IPS-20b (cell line): Measurements from ENCODE around the gene SNAI3.

ENCODE experiments used
- H3K27ac ChIP-seq: one replicate; pipeline ENCODE4 v1.5.1; 2013; ENCODE audit warnings: low read length
- H3K27me3 ChIP-seq: 2 replicates; pipeline ENCODE4 v1.6.1; 2013; ENCODE audit warnings: mild to moderate bottlenecking, low read length, inconsistent platforms; ENCODE audit not compliant: insufficient read depth
- H3K36me3 ChIP-seq: 2 replicates; pipeline ENCODE4 v1.6.1; 2013; ENCODE audit warnings: low read depth, mild to moderate bottlenecking, inconsistent platforms, low read length, moderate library complexity; ENCODE audit not compliant: insufficient read depth
- H3K4me1 ChIP-seq: 2 replicates; pipeline ENCODE4 v1.6.1; 2013; ENCODE audit warnings: mild to moderate bottlenecking, control low read depth, inconsistent platforms, low read length, moderate library complexity; ENCODE audit not compliant: insufficient read depth
- H3K4me3 ChIP-seq: 2 replicates; pipeline ENCODE4 v1.5.1; 2013; ENCODE audit warnings: mild to moderate bottlenecking, low read length, inconsistent platforms
- H3K9ac ChIP-seq: 2 replicates; pipeline ENCODE4 v1.6.1; 2013; ENCODE audit warnings: low read depth, mild to moderate bottlenecking, inconsistent platforms, low read length, moderate library complexity
- H3K9me3 ChIP-seq: 2 replicates; pipeline ENCODE4 v1.6.1; 2013; ENCODE audit warnings: mild to moderate bottlenecking, low read depth, low read length, inconsistent platforms; ENCODE audit not compliant: insufficient read depth

SNAI3 gene

GRCh38 chr16:88719267-88719932, 33.1 kb upstream of the SNAI3 start:
- peaks cover 44% of the 10 kb centered on the region for H3K36me3 ChIP-seq
- H3K4me1 ChIP-seq = no peaks in the 10 kb centered on the region
- H3K27me3 ChIP-seq = no peaks in the 10 kb centered on the region
- no peak overlapping the region for H3K9ac ChIP-seq
- no peak overlapping the region for H3K27ac ChIP-seq
- no peak overlapping the region for H3K4me3 ChIP-seq
- no peaks in the 10 kb centered on the region for H3K9me3 ChIP-seq

DNA sequence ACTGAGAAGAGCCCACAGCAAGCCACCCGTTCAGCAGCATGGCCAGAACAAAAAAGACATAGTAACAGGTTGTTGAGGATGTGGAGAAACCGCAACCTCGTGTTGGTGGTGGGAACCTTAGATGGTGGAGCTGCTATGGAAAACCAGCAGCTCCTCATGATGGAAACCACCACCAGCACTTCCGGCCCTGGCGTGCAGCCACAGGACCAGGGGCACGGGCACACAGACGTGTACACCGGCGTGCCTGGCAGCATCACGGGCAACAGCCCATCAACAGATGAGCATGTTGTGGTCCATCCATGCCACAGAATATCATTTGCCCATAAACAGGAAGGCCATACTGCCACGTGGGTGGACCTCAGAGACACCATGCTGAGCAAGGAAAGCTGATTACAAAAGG, 31.9 kb upstream of the SNAI3 start:
- peaks cover 44% of the 10 kb centered on the region for H3K36me3 ChIP-seq
- H3K4me1 ChIP-seq = no peaks in the 10 kb centered on the region
- no peak overlapping the region for H3K27ac ChIP-seq
- no peaks in the 10 kb centered on the region for H3K27me3 ChIP-seq
- H3K4me3 ChIP-seq = no peak overlapping the region
- no peak overlapping the region for H3K9ac ChIP-seq
- H3K9me3 ChIP-seq = no peaks in the 10 kb centered on the region

GRCh38 chr16:88716601-88717001, 30.3 kb upstream of the SNAI3 start:
- H3K36me3 ChIP-seq = peaks cover 39% of the 10 kb centered on the region
- no peaks in the 10 kb centered on the region for H3K9me3 ChIP-seq
- H3K4me3 ChIP-seq = no peak overlapping the region

GRCh38 chr16:88716201-88716600, 29.9 kb upstream of the SNAI3 start:
- Histone ChIP-seq H3K9me3 (no peaks in the 10 kb centered on the region), H3K27me3 (no peaks in the 10 kb centered on the region), H3K9ac (no peak overlapping the region), H3K36me3 (peaks cover 39% of the 10 kb centered on the region), H3K27ac (no peak overlapping the region), H3K4me3 (no peak overlapping the region), H3K4me1 (no peaks in the 10 kb centered on the region)

More at GRCh38 chr16:88716601-88717001, 30.3 kb upstream of the SNAI3 start:
- Histone ChIP-seq H3K27ac (no peak overlapping the region), H3K27me3 (no peaks in the 10 kb centered on the region), H3K9ac (no peak overlapping the region), H3K4me1 (no peaks in the 10 kb centered on the region)

DNA sequence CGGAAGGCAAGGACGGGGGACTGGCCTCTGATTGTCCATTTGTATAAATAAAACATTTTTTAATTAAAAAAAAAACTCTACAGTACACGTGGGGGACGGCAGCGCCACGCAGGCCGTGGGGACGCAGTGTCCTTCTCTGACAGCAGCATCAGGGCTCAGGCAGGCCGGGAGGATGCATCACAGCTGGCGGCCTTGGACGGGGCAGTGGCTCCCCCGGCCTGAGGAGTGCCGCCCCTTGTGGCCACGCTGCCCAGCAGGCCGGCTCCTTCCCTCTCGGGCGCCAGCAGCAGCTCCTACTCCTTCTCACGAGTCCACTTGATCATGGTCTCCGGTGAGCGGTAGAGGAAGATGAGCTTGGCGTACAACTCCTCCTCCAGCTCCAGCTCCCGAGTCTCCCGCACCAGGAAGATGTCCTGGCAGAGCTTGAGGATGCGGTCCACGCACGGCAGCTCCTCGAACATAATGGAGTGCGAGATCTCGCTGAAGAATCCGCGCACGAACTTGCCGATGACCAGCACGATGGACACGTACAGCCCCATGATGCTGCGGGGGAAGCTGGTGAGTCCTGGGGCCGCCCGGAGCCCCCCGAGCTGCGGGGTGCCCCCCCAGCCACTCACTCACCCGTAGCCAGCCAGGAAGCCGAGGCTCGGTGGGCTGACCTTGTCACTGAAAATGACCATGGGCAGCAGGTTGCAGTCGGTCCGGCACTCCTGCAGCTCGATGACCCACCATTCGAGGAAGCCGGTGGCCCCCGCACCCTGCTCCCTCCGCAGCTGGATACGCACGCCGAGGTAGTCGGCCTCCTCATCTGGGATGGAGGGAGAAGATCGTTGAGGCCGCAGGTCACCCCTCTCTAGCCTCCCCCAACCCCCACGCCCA, 29.2 kb upstream of the SNAI3 start:
- Histone ChIP-seq H3K27ac (no peak overlapping the region), H3K27me3 (no peaks in the 10 kb centered on the region), H3K36me3 (peaks cover 39% of the 10 kb centered on the region), H3K9ac (no peak overlapping the region), H3K9me3 (no peaks in the 10 kb centered on the region), H3K4me3 (no peak overlapping the region), H3K4me1 (no peaks in the 10 kb centered on the region)

DNA sequence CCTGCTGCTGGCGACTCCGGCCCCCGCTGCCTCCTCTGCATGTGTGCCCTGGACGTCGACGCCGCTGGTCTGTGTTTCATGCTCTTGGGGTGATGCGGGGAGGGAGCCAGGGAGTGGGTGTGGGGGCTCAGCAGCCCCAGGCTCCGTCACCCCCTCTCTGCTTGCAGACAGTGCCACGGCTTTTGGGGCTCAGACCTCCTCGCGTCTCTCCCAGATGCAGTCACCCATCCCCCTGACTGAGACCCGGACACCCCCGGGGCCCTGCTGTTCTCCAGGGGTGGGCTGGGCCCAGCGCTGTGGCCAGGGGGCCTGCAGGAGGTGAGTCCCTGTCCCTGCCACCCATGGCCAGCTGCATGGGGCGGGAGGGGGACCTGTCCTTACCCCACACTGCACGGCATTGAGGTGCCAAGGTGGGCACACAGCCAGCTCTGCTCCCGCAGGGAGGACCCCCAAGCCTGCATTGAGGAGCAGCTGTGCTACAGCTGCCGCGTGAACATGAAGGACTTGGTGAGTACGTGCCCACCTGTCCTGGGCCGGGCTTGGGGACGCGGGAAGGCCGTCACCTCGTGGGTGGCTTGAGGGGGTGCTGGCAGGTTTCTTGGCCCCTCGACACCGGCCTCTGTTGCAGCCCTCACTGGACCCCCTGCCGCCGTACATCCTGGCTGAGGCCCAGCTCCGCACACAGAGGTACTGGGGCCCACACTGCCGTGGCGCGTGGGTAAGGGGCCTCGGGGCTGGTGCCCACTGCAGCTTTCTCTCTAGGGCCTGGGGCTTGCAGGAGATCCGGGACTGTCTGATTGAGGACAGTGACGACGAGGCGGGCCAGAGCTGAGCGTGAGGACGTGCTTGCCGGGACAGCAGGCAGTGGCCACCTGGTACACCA, 28.4 kb upstream of the SNAI3 start:
- no peaks in the 10 kb centered on the region for H3K27me3 ChIP-seq
- peaks cover 39% of the 10 kb centered on the region for H3K36me3 ChIP-seq

GRCh38 chr16:88713568-88714419, 27.5 kb upstream of the SNAI3 start:
- Histone ChIP-seq H3K27me3 (no peaks in the 10 kb centered on the region), H3K9me3 (no peaks in the 10 kb centered on the region), H3K27ac (no peak overlapping the region), H3K36me3 (peaks cover 34% of the 10 kb centered on the region), H3K4me1 (no peaks in the 10 kb centered on the region), H3K4me3 (no peak overlapping the region), H3K9ac (no peak overlapping the region)

More for the DNA sequence above, 28.4 kb upstream of the SNAI3 start:
- Histone ChIP-seq H3K9ac (no peak overlapping the region), H3K27ac (no peak overlapping the region), H3K4me1 (no peaks in the 10 kb centered on the region), H3K9me3 (no peaks in the 10 kb centered on the region), H3K4me3 (no peak overlapping the region)

DNA sequence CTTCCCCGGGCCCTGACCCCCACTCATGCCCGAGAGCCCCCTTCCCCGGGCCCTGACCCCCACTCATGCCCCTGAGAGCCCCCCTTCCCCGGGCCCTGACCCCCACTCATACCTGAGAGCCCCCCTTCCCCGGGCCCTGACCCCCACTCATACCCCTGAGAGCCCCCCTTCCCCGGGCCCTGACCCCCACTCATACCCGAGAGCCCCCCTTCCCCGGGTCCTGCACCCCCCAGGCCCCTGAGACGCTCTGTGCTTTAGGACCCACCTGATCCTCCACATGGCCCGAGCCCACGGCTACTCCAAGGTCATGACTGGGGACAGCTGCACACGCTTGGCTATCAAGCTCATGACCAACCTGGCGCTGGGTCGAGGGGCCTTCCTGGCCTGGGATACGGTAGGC, 26.7 kb upstream of the SNAI3 start:
- Histone ChIP-seq H3K36me3 (peaks cover 30% of the 10 kb centered on the region), H3K4me1 (no peaks in the 10 kb centered on the region), H3K27me3 (no peaks in the 10 kb centered on the region), H3K9me3 (no peaks in the 10 kb centered on the region), H3K4me3 (no peak overlapping the region), H3K9ac (no peak overlapping the region), H3K27ac (no peak overlapping the region)

- Histone ChIP-seq H3K27me3 (no peaks in the 10 kb centered on the region), H3K4me1 (no peaks in the 10 kb centered on the region), H3K9me3 (no peaks in the 10 kb centered on the region), H3K4me3 (no peak overlapping the region), H3K27ac (no peak overlapping the region), H3K36me3 (peaks cover 24% of the 10 kb centered on the region), H3K9ac (no peak overlapping the region)
Measured at GRCh38 chr16:88712362-88712979, 26.2 kb upstream of the SNAI3 start.

DNA sequence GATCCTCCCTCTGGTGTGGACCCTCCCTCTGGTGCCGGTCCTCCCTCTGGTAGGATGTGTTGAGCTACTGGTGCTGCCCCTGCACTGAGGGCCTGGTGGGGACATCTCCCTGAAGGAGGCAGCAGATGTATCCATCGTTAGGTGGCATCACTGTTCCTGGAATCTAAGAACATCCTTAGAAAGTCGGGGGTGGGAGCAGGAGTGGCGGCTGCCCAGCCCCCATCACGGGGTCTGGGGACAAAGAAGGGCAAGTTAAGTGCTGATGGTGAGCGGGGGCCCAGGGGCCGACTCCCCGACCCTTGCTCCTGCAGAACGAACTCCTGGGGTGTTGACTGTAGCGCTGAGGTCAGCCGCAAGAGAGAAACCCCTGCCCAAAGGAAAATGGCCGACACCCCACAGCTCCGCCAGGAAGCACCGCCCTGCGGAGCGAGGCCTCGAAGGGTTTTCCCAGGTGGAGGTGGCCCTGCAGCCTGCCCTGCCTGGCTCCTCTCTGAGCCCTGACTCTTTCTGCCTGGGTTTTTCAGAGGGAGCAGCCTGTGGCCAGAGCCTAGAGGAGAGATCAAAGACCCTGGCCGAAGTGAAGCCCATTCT, 25.5 kb upstream of the SNAI3 start:
- Histone ChIP-seq H3K9me3 (no peaks in the 10 kb centered on the region), H3K36me3 (peaks cover 17% of the 10 kb centered on the region), H3K9ac (no peak overlapping the region), H3K27ac (no peak overlapping the region), H3K4me1 (0 out of 2 replicates have a peak, but pooled peaks cover 3% of the 10 kb centered on the region), H3K4me3 (no peak overlapping the region), H3K27me3 (no peaks in the 10 kb centered on the region)
